GM18520 (cell line): ENCODE data around the gene FRAS1.
"Not testable (repeated sequence)": the region's sequence is repeated elsewhere in the genome, so short reads cannot be mapped to it uniquely, and the experiment has no call there.

ENCODE experiments used
- ATAC-seq: cut with Tn5 transposase; IDR thresholded peaks from one replicate; pipeline ENCODE4 v1.9.1; 2021; ENCODE audit not compliant: unreplicated experiment

Gene FRAS1

DNA sequence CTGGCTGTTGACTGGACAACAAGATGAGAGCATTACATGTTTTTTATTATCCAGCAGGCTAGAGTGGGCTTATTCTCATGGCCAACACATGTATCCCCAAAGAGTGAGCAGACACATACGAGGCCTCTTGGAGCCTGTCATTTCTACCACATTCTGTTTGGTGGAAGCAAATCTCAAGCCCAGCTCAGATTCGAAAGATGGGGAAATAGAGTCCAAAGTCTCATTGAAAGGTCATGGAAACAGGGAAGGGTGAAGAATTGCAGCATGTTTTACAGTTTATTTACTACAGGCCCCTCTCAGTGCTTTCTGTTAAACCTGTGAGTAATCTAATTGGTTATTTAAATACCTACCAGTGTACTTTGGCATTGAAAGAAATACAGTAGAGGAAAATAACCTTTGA lies 108.6 kb downstream of the FRAS1 start:
- no peak for ATAC-seq

DNA sequence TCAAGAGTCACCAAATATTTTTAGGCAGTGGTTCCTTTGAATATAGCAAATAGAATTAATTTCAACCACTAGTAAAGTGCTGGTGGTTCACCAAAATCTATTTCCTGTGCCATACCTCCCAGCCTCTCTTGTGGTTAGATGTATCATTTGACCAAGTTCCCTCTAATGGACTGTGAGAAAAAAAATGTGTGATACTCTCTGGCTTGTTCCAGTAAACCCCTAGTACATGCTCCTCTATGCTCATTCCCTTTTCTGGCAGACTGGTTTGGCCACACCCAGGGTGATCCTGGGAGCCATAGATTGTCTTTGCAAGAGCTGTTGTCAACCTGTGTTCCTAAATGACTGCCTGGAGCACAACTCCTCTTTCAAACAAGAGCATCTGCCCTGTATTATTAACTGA lies 109.5 kb downstream of the FRAS1 start:
- no peak for ATAC-seq

DNA sequence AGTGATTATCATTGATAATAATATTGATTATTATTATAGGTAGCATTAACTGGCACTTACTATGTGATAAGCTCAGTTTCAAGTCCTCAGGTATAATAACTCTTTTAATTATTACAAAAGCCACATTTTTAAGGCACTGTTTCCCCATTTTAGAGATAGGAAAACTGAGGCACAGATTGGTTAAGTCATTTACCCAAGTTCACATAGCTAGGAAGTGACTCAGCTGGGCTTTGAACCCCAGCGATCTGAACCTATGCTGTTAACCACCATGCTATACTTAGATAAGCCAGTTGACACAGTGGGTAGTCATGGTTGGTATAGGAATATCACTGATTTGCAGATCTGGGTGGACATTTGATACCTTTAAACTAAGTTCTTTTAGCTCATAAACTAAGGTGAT lies 110.4 kb downstream of the FRAS1 start:
- ATAC-seq: no peak

DNA sequence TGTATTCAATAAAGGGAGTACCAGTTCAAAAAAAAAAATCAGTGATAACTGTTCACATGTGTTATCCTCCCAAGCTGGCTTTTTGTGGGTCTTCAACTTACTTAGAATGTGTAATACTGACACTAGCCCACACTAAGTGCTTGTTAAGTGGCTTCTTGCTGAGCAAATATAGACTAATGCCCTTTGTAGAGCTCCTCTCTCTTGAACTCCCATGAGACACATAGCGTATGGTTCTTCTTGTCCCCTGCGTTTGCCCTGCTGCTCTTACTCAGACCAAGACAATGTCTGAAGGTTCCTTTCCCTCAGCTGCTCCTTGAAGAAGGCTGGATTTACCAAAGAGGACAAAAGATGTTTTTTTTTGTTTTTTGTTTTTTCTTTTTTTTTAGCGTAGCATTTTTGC lies 110.9 kb downstream of the FRAS1 start:
- ATAC-seq: no peak

DNA sequence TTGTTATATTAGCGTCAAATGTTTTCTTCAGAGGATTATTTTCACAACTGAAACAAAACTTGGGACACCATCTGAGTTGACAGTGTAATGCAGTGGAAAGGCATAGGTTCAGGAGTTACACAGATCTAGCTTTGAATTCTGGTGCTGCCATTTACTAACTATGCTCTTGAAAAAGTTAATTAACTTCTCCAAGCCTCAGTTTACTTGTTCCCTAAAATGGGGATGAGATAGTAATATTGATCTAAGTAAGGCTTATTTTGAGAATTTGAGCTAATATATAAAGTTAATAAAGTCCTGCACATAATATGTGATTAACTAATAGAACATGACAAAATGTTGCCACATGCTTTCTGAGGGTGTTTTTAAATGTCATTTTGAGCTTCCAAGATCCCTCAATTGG lies 112.6 kb downstream of the FRAS1 start:
- no peak for ATAC-seq

GRCh38 chr4:78171482-78171881 lies 114.4 kb downstream of the FRAS1 start:
- no peak for ATAC-seq

DNA sequence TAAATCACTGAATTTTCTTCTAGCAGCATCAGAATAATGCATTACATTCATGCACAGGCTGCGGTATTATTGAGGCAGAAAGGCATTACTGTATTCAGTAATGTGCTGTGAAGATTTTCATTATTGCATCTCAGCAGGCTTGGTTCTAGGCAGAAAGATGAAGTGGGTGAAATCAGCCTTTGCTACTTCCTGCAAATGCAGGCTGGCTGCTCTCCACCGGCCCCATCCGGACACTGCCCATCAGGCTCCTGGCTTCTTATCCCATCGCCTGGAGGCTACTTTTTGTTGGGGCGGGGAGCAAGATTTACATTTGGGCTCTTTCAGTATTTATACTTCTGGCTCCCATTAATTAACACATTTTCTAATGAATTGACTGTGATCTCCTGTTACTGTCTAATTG lies 117.8 kb downstream of the FRAS1 start:
- no peak for ATAC-seq

DNA sequence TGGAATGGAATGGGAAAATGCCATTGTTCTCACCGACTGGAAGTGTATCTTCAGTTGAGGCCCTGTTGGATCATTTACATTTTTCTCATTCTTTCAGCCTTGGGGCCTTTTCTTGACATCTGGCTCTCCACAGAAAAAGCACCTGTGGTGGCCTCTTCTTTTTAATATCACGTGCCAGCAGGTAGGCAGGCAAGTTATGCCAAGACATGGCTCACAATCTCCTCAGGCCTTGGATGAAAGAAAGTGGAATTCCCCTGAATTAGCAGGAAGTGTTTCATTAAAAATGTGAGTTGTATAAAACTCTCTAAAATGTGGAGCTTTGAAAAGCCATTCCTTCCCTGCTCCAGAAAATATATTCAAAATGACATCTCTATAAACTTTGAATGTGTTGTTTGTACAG lies 122.1 kb downstream of the FRAS1 start:
- no peak for ATAC-seq

- ATAC-seq: not testable (repeated sequence)
Measured at GRCh38 chr4:78181681-78182234, 124.6 kb downstream of the FRAS1 start.

DNA sequence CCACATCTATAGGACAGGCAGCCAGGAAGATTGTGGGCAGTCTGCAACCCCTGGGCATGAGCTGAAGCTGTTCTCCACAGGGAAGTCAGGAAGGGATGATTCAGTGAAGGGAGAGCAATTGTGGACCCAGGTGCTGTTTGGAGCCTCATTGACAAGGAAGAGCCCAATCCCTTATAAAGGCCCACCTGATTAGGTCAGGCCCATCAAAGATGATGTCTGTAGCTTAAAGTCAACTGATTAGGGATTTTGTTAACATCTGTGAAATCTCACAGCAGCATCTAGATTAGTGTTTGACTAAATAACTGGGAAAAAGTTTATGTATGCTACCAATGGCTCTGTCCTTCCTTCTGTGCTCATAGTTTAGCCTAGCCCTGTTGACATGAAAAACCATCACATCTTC lies 127.5 kb downstream of the FRAS1 start:
- no peak for ATAC-seq

DNA sequence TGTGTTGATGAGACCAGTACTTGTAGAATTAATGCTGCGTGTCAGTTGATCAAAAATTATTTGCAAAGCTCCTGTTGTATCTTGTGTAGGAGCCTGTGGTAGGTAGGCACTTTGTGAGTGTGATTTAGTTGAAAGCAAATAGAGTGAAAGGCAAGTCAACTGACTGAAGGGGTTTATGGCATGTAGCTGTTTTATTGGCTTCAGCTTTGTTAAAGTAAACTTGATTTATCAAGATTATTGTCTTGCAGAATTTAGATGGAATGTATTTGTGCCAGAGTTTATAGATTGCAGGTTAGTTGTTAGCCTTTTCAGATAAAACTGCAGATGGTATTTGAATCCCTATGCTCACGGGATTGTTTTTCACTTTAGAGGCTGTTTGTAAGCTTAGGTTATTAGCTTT lies 128.0 kb downstream of the FRAS1 start:
- no peak for ATAC-seq

GRCh38 chr4:78186597-78187543 lies 129.7 kb downstream of the FRAS1 start:
- ATAC-seq: no peak

- no peak for ATAC-seq
Measured at GRCh38 chr4:78190068-78190467, 132.9 kb downstream of the FRAS1 start.

GRCh38 chr4:78190595-78190994 lies 133.5 kb downstream of the FRAS1 start:
- no peak for ATAC-seq

DNA sequence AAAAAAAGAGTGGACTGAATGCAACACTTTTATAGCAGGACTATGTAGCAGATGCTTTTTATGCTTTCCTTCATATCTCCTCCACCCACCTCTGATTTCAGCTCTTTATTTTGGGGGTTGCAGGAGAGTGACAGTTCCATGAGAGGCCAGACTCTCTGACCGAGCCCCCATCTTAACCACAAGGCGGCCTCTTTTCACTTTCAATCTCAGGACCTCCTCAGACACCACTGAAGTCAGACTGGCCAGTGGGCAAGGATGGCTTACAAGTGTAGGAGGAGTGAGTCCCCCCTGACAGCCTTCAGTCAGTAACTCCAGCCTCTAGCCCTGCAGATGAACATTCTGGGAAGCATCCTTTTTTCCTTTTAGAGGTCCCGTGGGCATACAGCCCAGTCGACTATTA lies 140.8 kb downstream of the FRAS1 start:
- ATAC-seq: no peak

DNA sequence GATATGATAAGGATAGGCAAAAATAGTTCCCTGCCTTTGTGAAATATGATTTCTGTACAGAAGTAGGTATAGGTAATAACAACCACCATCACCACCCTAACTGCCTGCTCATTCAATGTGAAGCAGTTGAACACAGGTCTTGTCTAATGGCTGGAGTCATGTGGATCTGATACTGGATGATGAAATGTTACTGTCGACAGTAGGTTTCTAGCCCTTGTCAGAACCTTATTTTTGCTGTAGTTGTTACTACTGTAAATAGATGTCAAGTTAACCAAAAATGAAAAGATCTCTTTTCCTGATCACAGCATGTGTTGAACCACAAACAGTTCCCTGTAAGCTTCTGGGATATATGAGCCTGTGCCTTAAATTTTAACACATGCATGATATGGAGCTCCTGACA lies 142.9 kb downstream of the FRAS1 start:
- no peak for ATAC-seq

DNA sequence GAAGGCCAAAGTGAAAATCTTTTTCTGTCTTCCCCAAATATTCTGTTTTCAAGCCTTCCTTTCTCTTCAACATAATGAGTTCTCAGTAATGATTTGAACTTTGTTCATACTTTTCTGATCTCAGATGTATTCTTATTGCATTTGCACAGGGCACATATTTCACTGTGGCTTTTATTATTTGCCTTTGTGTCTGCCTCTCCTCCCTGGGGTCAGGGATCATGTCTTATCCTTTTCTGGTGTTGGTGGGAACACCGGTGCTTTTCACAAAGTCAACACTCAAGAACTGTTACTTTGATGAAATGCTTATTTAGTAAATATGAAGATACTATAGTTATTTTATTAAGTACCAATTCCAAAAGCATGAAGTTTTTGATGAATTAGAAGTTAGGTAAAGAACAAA lies 143.8 kb downstream of the FRAS1 start:
- ATAC-seq: no peak

- ATAC-seq: no peak
Measured at GRCh38 chr4:78204176-78204575, 147.1 kb downstream of the FRAS1 start.

DNA sequence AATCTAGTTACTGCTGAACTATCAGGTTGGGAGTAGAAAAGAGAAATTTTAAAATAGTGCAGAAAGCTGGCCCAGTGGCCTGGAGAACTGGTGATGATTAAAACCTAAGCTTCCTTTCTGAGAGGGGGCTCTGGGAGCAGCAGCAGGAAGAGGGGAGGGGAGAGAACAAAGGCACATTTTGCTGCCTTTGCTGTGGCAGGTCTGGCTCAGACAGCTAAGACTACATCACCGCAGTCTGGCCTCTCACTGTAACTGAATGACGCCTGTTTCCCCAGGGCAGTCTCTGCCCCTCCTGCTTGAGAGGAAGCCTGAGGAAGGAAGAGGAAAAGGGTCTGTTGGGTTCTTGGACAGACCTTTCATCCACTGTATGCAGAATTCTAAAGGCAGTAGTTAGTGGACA lies 148.5 kb downstream of the FRAS1 start:
- no peak for ATAC-seq

DNA sequence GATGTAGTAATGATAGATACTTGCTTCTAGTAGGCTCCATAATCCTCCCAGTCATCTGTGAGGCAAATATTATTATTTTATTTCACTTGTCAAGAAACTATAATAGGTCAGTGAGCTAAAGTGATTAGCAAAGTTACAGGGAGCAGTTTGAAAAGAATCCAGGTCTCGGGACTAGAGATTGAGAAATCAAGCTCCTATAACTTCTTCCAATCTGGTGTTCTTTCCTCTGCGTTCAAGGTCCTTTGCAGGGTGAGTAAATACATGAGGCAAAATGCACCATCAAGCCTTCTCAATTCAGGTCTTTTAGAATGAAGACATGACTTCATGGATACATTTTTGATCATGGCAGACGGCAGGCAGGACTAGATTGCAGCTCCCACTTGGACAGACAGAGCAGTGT lies 150.4 kb downstream of the FRAS1 start:
- ATAC-seq: no peak

DNA sequence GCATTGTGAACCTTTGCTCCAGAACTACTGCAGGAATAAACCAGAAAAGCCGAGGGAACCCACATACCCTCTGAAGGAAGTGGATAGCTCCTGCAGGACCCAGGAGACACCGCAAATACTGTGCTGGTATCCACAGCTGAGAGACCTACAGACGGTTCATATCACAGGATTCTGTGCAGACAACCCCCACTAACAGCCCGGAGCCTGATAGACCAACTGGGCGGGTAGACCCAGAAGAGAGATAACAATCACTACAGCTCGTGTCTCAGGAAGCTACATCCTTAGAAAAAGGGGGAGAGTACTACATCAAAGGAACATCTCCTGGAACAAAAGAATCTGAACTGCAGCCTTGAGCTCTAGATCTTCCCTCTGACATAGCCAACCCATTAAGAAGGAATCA lies 150.8 kb downstream of the FRAS1 start:
- no peak for ATAC-seq

DNA sequence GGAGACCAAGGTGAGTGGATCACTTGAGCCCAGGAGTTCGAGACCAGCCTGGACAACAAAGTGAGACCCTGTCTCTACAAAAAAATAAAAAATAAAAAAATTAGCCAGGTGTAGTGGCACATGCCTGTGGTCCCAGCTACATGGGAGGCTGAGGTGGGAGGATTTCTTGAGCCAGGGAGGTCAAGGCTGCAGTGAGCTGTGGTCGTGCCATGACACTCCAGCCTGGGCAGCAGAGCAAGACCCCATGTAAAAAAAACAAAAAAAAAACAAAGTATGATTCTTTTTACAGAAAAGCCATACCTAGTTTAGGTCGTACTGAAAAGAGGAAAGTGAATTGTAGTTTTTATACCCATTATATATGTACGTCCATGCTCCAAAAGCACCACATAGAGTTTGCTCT lies 151.8 kb downstream of the FRAS1 start:
- not testable (repeated sequence) for ATAC-seq
